HAP-1 (cell line): ENCODE results near the gene PLCH1.

Source experiments
- DNase-seq, 2 experiments: peaks; one replicate each; pipeline ENCODE4 v3.0.0-alpha.2; 2016 to 2020; ENCODE audit warnings: low spot score in 2 of 2
- H3K27me3 ChIP-seq: fragments of 250-450 bp; sonication (Bioruptor Pico); 2 replicates; pipeline ENCODE4 v1.5.1; 2020; ENCODE audit warnings: low read depth, mild to moderate bottlenecking, moderate library complexity
- H3K36me3 ChIP-seq: fragments of 250-450 bp; sonication (Bioruptor Pico); replicated peaks from 2 replicates; pipeline ENCODE4 v1.5.1; 2020; ENCODE audit warnings: mild to moderate bottlenecking
- H3K4me1 ChIP-seq: fragments of 250-450 bp; sonication (Bioruptor Pico); 2 replicates; pipeline ENCODE4 v1.5.1; 2020; ENCODE audit warnings: mild to moderate bottlenecking
- H3K4me3 ChIP-seq: fragments of 250-450 bp; sonication (Bioruptor Pico); 2 replicates; pipeline ENCODE4 v1.5.1; 2020; ENCODE audit warnings: mild to moderate bottlenecking, moderate library complexity
- H3K9me3 ChIP-seq: fragments of 250-450 bp; sonication (Bioruptor Pico); 2 replicates; pipeline ENCODE4 v1.5.1; 2020; ENCODE audit warnings: mild to moderate bottlenecking, moderate library complexity
- in situ Hi-C: fragments of 300-500 bp; cut with MboI; formaldehyde crosslinking; loops from 3 replicates; pipeline ENCODE4 v1.14.3; 2020; ENCODE audit warnings: low sequenced_read_pairs, inconsistent platforms, mixed read lengths

PLCH1 gene

DNA sequence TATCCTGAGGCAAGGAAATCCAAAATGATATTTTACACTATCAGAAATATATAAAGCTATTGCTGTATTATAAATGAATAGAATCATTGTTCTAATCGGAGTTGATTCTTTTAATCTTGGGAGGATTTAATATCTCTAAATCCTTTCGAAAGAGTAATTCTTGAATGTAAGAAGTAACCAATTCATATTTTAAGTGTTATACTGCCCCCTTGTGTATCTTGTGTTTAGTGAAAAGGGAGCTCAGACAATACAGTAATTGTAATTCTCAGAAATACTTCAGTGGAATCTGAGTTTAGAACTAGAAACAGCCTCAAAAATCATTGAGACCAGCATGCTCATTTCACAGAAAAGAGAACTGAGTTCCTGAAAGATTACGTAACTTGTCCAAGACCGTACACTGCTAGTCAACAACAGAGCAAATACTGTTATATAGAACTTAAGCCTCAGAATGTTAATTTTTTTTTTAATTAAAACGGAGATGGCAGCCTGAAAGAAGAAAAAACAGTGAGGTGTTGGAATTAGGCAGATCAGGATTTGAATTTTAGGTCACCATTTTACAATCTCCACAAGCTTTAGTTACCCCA is 42.9 kb downstream of the PLCH1 start:
- Histone ChIP-seq H3K4me1 (peaks cover 31% of the 10 kb centered on the region), H3K36me3 (no peaks in the 10 kb centered on the region), H3K4me3 (no peak overlapping the region), H3K9me3 (no peaks in the 10 kb centered on the region), H3K27me3 (no peaks in the 10 kb centered on the region)
- peak in 1 of 2 experiments; percentile 76 for DNase-seq
- in situ Hi-C loops: loop anchor here (5.0 to 10.0 kb wide), 2 partner anchors 317 to 345 kb away; no protein-coding TSS in a partner anchor

DNA sequence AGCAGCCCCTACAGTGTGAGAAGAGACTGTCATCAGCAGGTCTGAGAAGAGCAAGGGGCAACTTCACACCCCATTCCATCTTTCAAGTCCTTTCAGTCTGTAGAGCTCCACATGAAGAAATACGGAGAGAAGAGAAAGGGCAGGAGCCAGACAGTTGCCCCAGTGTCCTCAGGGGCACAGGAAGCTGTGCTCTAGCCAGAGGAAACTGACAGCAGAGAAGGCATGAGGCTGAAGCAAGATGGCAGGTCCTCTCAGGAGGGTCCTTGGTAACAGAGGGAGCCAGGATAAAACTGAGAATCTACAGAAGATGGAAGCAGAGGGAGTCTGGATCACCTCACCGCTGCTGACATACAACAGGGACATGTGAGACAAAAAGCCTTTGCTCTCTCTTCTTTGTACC is 47.3 kb downstream of the PLCH1 start:
- peaks cover 6% of the 10 kb centered on the region for H3K4me1 ChIP-seq
- no peak for DNase-seq
- H3K36me3 ChIP-seq: no peaks in the 10 kb centered on the region
- H3K9me3 ChIP-seq: no peaks in the 10 kb centered on the region
- no peaks in the 10 kb centered on the region for H3K27me3 ChIP-seq
- in situ Hi-C loops: no loop called here
- no peak overlapping the region for H3K4me3 ChIP-seq

GRCh38 chr3:155690921-155691320 is 54.0 kb downstream of the PLCH1 start:
- DNase-seq: no peak
- no peaks in the 10 kb centered on the region for H3K36me3 ChIP-seq
- no peaks in the 10 kb centered on the region for H3K27me3 ChIP-seq
- H3K9me3 ChIP-seq: no peaks in the 10 kb centered on the region
- H3K4me3 ChIP-seq: no peak overlapping the region
- in situ Hi-C loops: no loop called here
- no peaks in the 10 kb centered on the region; the same call in 1 of the 2 replicates for H3K4me1 ChIP-seq

GRCh38 chr3:155688481-155688880 is 56.4 kb downstream of the PLCH1 start:
- no peaks in the 10 kb centered on the region for H3K9me3 ChIP-seq
- H3K4me3 ChIP-seq: no peak overlapping the region
- no peaks in the 10 kb centered on the region for H3K27me3 ChIP-seq
- in situ Hi-C loops: no loop called here
- H3K4me1 ChIP-seq: no peaks in the 10 kb centered on the region
- H3K36me3 ChIP-seq: no peaks in the 10 kb centered on the region
- DNase-seq: no peak

DNA sequence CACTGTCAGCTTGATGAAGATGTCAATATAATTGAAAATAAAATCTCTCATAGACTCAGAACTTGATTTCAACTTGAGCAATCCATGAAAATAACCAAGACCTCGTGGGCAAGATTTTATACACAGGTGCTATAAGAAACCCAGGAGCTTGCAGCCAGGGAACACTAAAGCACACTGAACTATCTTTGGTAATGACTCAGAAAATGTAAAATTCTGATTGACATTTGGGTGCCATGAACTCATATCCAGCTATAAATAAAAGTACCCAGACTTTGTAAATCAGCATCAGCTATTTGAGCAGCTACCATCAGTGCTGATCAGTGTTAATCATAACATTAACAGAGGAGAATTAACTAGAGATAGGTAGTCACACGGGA is 61.5 kb downstream of the PLCH1 start:
- no peak overlapping the region for H3K4me3 ChIP-seq
- H3K9me3 ChIP-seq: no peaks in the 10 kb centered on the region
- DNase-seq: no peak
- in situ Hi-C loops: no loop called here
- H3K27me3 ChIP-seq: no peaks in the 10 kb centered on the region
- no peaks in the 10 kb centered on the region for H3K4me1 ChIP-seq
- no peaks in the 10 kb centered on the region for H3K36me3 ChIP-seq

- Histone ChIP-seq H3K27me3 (no peaks in the 10 kb centered on the region), H3K4me1 (no peaks in the 10 kb centered on the region), H3K36me3 (no peaks in the 10 kb centered on the region), H3K4me3 (no peak overlapping the region), H3K9me3 (no peaks in the 10 kb centered on the region)
- no peak for DNase-seq
- in situ Hi-C loops: no loop called here
These were observed 62.2 kb downstream of the PLCH1 start for GRCh38 chr3:155682426-155683343.

GRCh38 chr3:155676252-155676981 is 68.5 kb downstream of the PLCH1 start:
- in situ Hi-C loops: no loop called here

DNA sequence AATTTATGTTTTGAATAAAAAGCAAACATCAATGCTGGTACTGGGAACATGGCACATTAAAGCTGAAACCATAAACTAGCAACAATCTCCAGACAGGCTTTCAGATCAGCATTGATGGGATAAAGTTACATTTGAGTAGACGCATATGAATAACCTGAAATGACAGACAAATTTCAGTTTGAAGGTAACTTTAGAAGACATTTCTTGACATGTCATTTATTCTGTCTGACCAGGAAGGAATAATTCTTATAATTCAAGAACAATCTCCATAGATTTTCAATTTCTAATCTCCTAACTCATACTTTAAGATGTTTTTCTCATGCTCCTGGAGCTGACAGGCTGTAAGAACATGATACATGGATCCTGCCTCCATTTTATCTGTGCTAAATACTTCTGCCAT is 69.8 kb downstream of the PLCH1 start:
- Histone ChIP-seq H3K4me1 (peaks cover 17% of the 10 kb centered on the region), H3K27me3 (no peaks in the 10 kb centered on the region), H3K9me3 (no peaks in the 10 kb centered on the region), H3K36me3 (no peaks in the 10 kb centered on the region), H3K4me3 (no peak overlapping the region)
- no peak for DNase-seq
- in situ Hi-C loops: no loop called here

More at GRCh38 chr3:155676252-155676981, 68.5 kb downstream of the PLCH1 start:
- peaks cover 17% of the 10 kb centered on the region for H3K4me1 ChIP-seq
- peak overlapping the region; percentile 10 for H3K4me3 ChIP-seq
- DNase-seq: peak; percentile 80 to 81
- no peaks in the 10 kb centered on the region for H3K36me3 ChIP-seq
- H3K9me3 ChIP-seq: no peaks in the 10 kb centered on the region
- no peaks in the 10 kb centered on the region for H3K27me3 ChIP-seq

GRCh38 chr3:155673421-155673820 is 71.5 kb downstream of the PLCH1 start:
- Histone ChIP-seq H3K36me3 (no peaks in the 10 kb centered on the region), H3K27me3 (no peaks in the 10 kb centered on the region), H3K4me1 (peaks cover 17% of the 10 kb centered on the region), H3K4me3 (no peak overlapping the region), H3K9me3 (no peaks in the 10 kb centered on the region)
- DNase-seq: no peak
- in situ Hi-C loops: no loop called here

GRCh38 chr3:155670335-155670734 is 74.5 kb downstream of the PLCH1 start:
- no peaks in the 10 kb centered on the region for H3K27me3 ChIP-seq
- no peak overlapping the region for H3K4me3 ChIP-seq
- no peaks in the 10 kb centered on the region for H3K9me3 ChIP-seq
- in situ Hi-C loops: no loop called here
- H3K36me3 ChIP-seq: no peaks in the 10 kb centered on the region
- peaks cover 6% of the 10 kb centered on the region for H3K4me1 ChIP-seq
- DNase-seq: no peak

- in situ Hi-C loops: no loop called here
- Histone ChIP-seq H3K4me1 (no peaks in the 10 kb centered on the region), H3K27me3 (no peaks in the 10 kb centered on the region), H3K4me3 (no peak overlapping the region), H3K9me3 (no peaks in the 10 kb centered on the region), H3K36me3 (no peaks in the 10 kb centered on the region)
- no peak for DNase-seq
These were observed 76.9 kb downstream of the PLCH1 start for GRCh38 chr3:155667988-155668387.

DNA sequence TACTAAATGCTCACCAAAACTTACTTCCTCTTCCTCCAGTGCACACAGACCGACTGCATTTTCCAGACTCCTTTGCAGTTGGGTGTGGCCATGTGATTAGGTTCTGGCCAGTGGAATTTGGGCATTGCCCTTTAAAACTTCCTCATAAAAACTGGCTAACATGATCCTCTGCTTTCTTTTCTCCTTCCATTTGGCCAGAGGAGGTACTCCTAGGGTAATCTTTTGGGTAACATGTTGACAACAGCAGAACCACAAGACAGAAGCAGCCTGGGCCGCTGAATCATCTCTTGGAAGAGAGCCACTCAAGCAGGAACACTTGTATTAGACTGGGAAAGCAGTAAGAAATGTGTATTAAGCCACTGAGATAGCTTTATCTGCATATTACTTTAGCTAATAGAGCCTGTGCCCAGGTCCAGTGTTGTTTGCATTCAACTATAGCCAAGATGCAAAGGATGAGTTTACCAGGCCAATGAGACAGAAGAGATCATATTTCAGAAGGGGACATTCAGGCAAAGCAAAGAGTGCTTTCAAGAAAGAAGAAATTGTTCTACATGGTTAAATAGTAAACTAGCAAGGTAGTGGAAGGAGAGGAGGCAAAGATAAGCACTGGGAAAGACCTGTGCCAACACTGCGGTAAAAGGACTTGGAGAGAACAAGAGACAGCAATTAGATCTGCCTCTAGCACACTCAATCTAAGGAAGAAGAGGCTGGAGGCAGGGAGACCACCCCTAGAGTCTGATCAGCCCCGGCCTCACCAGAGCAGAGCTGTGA is 79.8 kb downstream of the PLCH1 start:
- no peak overlapping the region for H3K4me3 ChIP-seq
- H3K4me1 ChIP-seq: no peaks in the 10 kb centered on the region
- DNase-seq: no peak
- H3K36me3 ChIP-seq: no peaks in the 10 kb centered on the region
- in situ Hi-C loops: no loop called here
- no peaks in the 10 kb centered on the region for H3K27me3 ChIP-seq
- H3K9me3 ChIP-seq: no peaks in the 10 kb centered on the region

GRCh38 chr3:155663467-155664212 is 81.2 kb downstream of the PLCH1 start:
- Histone ChIP-seq H3K4me3 (no peak overlapping the region), H3K27me3 (no peaks in the 10 kb centered on the region), H3K9me3 (no peaks in the 10 kb centered on the region), H3K4me1 (no peaks in the 10 kb centered on the region), H3K36me3 (no peaks in the 10 kb centered on the region; the same call in 1 of the 2 replicates)
- no peak for DNase-seq
- in situ Hi-C loops: no loop called here
